H1 (cell line): ENCODE measurements around the gene PDK4. TPM values are rescaled to one million over a fixed set of nuclear protein-coding genes. Genes with fewer than 3 reads are reported as not detected.

Experiments
- CTCF ChIA-PET: fragments of 300-600 bp; sonication (Branson Sonifier 250); formaldehyde crosslinking; loops from one replicate; lab custom pipeline; 2021; ENCODE audit not compliant: partially characterized antibody; lab: Charles Lee
- POLR2A ChIA-PET: fragments of 300-600 bp; sonication (Branson Sonifier 250); formaldehyde crosslinking; loops from one replicate; lab custom pipeline; 2021; ENCODE audit warnings: inconsistent platforms; ENCODE audit not compliant: partially characterized antibody; lab: Charles Lee
- DNase-seq, 2 experiments: peaks; one replicate each; pipeline versions ENCODE4 v3.0.0 to v3.0.0-alpha.2; 2010 to 2022; ENCODE audit warnings: low spot score in 2 of 2, low read depth in 1 of 2, mixed read lengths in 1 of 2
- FAIRE-seq: peaks from 2 replicates; lab custom pipeline; 2011; peaks lifted over from hg19 to GRCh38; lab: Jason Lieb, UNC
- H2AFZ ChIP-seq: 2 replicates; pipeline ENCODE4 v1.8.1; 2012; ENCODE audit warnings: low read length, inconsistent platforms
- H2AK5ac ChIP-seq: 2 replicates; pipeline ENCODE4 v1.6.1; 2013; ENCODE audit warnings: low read depth, low read length
- H2BK120ac ChIP-seq: replicated peaks from 2 replicates; pipeline ENCODE3; 2013; ENCODE audit warnings: low read depth, low read length, inconsistent platforms
- H2BK12ac ChIP-seq: 2 replicates; pipeline ENCODE4 v1.6.1; 2013; ENCODE audit warnings: low read depth, low read length
- H2BK15ac ChIP-seq: 2 replicates; pipeline ENCODE4 v1.6.1; 2013; ENCODE audit warnings: low read length
- H2BK20ac ChIP-seq: 2 replicates; pipeline ENCODE4 v1.6.1; 2013; ENCODE audit warnings: low read length
- H2BK5ac ChIP-seq: 2 replicates; pipeline ENCODE4 v1.6.1; 2013; ENCODE audit warnings: low read depth, low read length
- H3K14ac ChIP-seq: 2 replicates; pipeline ENCODE4 v1.6.1; 2013; ENCODE audit warnings: inconsistent platforms; ENCODE audit not compliant: insufficient read length
- H3K18ac ChIP-seq: 2 replicates; pipeline ENCODE4 v1.6.1; 2013; ENCODE audit warnings: low read length; ENCODE audit errors: extremely low read depth
- H3K23ac ChIP-seq: 2 replicates; pipeline ENCODE4 v1.6.1; 2013; ENCODE audit warnings: inconsistent platforms; ENCODE audit not compliant: insufficient read length
- H3K23me2 ChIP-seq: 2 replicates; pipeline ENCODE4 v1.6.1; 2013; ENCODE audit warnings: low read depth, low read length
- H3K27ac ChIP-seq: 2 replicates; pipeline ENCODE4 v1.6.1; 2011; ENCODE audit warnings: low read depth, low read length, inconsistent platforms
- H3K27me3 ChIP-seq, 4 experiments: replicated peaks in 1 of 4; 1 replicate in 1 of 4; 2 replicates in 3 of 4; pipeline versions ENCODE4 v1.6.1 to v1.8.1; 2011 to 2013; ENCODE audit warnings: low read length in 3 of 4, mild to moderate bottlenecking in 3 of 4, inconsistent platforms in 2 of 4, mixed read lengths in 2 of 4, moderate library complexity in 1 of 4; ENCODE audit not compliant: control insufficient read depth in 3 of 4, insufficient read depth in 3 of 4; ENCODE audit errors: extremely low read depth in 1 of 4
- H3K36me3 ChIP-seq, 4 experiments: 2 replicates each; pipeline versions ENCODE4 v1.6.1 to v1.8.1; 2011 to 2013; ENCODE audit warnings: mild to moderate bottlenecking in 4 of 4, low read length in 3 of 4, moderate library complexity in 2 of 4, control low read depth in 1 of 4, inconsistent platforms in 1 of 4; ENCODE audit not compliant: insufficient read depth in 4 of 4, control insufficient read depth in 2 of 4
- H3K4ac ChIP-seq: replicated peaks from 2 replicates; pipeline ENCODE3; 2013; ENCODE audit warnings: low read length, low read depth, mixed read lengths, inconsistent platforms; ENCODE audit not compliant: insufficient read length
- H3K4me1 ChIP-seq, 4 experiments: replicated peaks in 1 of 4; 1 replicate in 1 of 4; 2 replicates in 3 of 4; pipeline versions ENCODE4 v1.6.1 to v1.8.1; 2011 to 2013; ENCODE audit warnings: low read length in 3 of 4, inconsistent platforms in 2 of 4, mixed read lengths in 1 of 4; ENCODE audit not compliant: insufficient read depth in 4 of 4, control insufficient read depth in 3 of 4
- H3K4me2 ChIP-seq, 2 experiments: 2 replicates each; pipeline versions ENCODE4 v1.6.1 to v1.8.1; 2011 to 2013; ENCODE audit warnings: low read depth in 2 of 2, low read length in 2 of 2, control low read depth in 1 of 2, inconsistent platforms in 1 of 2, mild to moderate bottlenecking in 1 of 2; ENCODE audit not compliant: insufficient read depth in 1 of 2
- H3K4me3 ChIP-seq, 4 experiments: fragments of 200-600, 300-600 bp in 1 of 4; sonication (generic), shearing (Covaris generic), sonication (Bioruptor Twin) in 1 of 4; 2 replicates each; pipeline versions ENCODE4 v1.5.1 to v1.8.1; 2011 to 2016; ENCODE audit warnings: low read length in 4 of 4, low read depth in 3 of 4, control low read depth in 2 of 4, inconsistent platforms in 2 of 4, mild to moderate bottlenecking in 2 of 4, mixed read lengths in 1 of 4, moderate library complexity in 1 of 4; ENCODE audit not compliant: insufficient read depth in 2 of 4; ENCODE audit errors: extremely low read depth in 1 of 4
- H3K56ac ChIP-seq: replicated peaks from 2 replicates; pipeline ENCODE3; 2013; ENCODE audit warnings: low read depth, mild to moderate bottlenecking, mixed read lengths, low read length, inconsistent platforms; ENCODE audit not compliant: insufficient read length
- H3K79me1 ChIP-seq: 2 replicates; pipeline ENCODE4 v1.6.1; 2013; ENCODE audit warnings: low read depth, low read length, control low read depth
- H3K79me2 ChIP-seq, 2 experiments: 2 replicates each; pipeline versions ENCODE4 v1.6.1 to v1.8.1; 2012 to 2013; ENCODE audit warnings: low read length in 2 of 2, mild to moderate bottlenecking in 2 of 2, inconsistent platforms in 1 of 2; ENCODE audit not compliant: insufficient read depth in 2 of 2, control insufficient read depth in 1 of 2
- H3K9ac ChIP-seq, 4 experiments: replicated peaks in 1 of 4; 1 replicate in 1 of 4; 2 replicates in 3 of 4; pipeline versions ENCODE4 v1.6.1 to v1.8.1; 2011 to 2013; ENCODE audit warnings: low read depth in 3 of 4, low read length in 3 of 4, control low read depth in 2 of 4, mild to moderate bottlenecking in 2 of 4, moderate library complexity in 2 of 4, inconsistent platforms in 1 of 4; ENCODE audit errors: extremely low read depth in 1 of 4
- H3K9me3 ChIP-seq, 2 experiments: 2 replicates each; pipeline versions ENCODE4 v1.6.1 to v1.8.1; 2012 to 2013; ENCODE audit warnings: mild to moderate bottlenecking in 2 of 2, moderate library complexity in 2 of 2, control low read depth in 1 of 2, inconsistent platforms in 1 of 2, low read depth in 1 of 2, low read length in 1 of 2, mixed read lengths in 1 of 2; ENCODE audit not compliant: insufficient read depth in 2 of 2
- H4K20me1 ChIP-seq, 2 experiments: replicated peaks in 1 of 2; 2 replicates each; pipeline versions ENCODE3 to v1.8.1; 2011 to 2013; ENCODE audit warnings: inconsistent platforms in 2 of 2, low read length in 2 of 2, mild to moderate bottlenecking in 1 of 2; ENCODE audit not compliant: insufficient read depth in 2 of 2, control insufficient read depth in 1 of 2
- H4K5ac ChIP-seq: 2 replicates; pipeline ENCODE4 v1.6.1; 2013; ENCODE audit warnings: low read length, low read depth, mixed read lengths, inconsistent platforms; ENCODE audit not compliant: insufficient read length
- H4K8ac ChIP-seq: 2 replicates; pipeline ENCODE4 v1.8.0; 2013; ENCODE audit warnings: mild to moderate bottlenecking, moderate library complexity, low read length, inconsistent platforms; ENCODE audit not compliant: insufficient read depth; ENCODE audit errors: extremely low read depth
- H4K91ac ChIP-seq: replicated peaks from 2 replicates; pipeline ENCODE3; 2013; ENCODE audit warnings: low read length, mixed read lengths, inconsistent platforms; ENCODE audit not compliant: insufficient read length
- CEBPB ChIP-seq: IDR thresholded peaks from 2 replicates; pipeline ENCODE4 v1.6.1; 2012; ENCODE audit warnings: low read depth, low read length
- FOSL1 ChIP-seq: IDR thresholded peaks from 2 replicates; pipeline ENCODE4 v1.6.1; 2011; ENCODE audit warnings: mild to moderate bottlenecking, low read depth, low read length, moderate library complexity; ENCODE audit not compliant: insufficient read depth
- HDAC2 ChIP-seq, 2 experiments: fragments of 300-600 bp in 1 of 2; sonication (generic) in 1 of 2; IDR thresholded peaks; 2 replicates each; pipeline ENCODE4 v1.6.1; 2011 to 2012; ENCODE audit warnings: low read depth in 2 of 2, low read length in 2 of 2, mild to moderate bottlenecking in 2 of 2, moderate library complexity in 2 of 2, borderline replicate concordance in 1 of 2, inconsistent platforms in 1 of 2
- SIRT6 ChIP-seq: IDR thresholded peaks from one replicate; pipeline ENCODE4 v1.7.1; 2012; ENCODE audit warnings: low read length, inconsistent platforms
- WGBS, 2 experiments: shearing (Covaris generic) in 1 of 2; methylation state at CpG; one replicate each; pipeline versions ENCODE4 v1.1.6 to v1.1.7; 2013 to 2015; ENCODE audit warnings: low lambda C conversion rate in 2 of 2, mixed read lengths in 2 of 2, inconsistent platforms in 1 of 2, low coverage in 1 of 2, missing lambda C conversion rate in 1 of 2; ENCODE audit not compliant: insufficient replicate concordance in 2 of 2, insufficient coverage in 1 of 2, insufficient read length in 1 of 2; ENCODE audit errors: extremely low coverage in 1 of 2, missing lambda C conversion rate in 1 of 2; 5-methylcytosine and 5-hydroxymethylcytosine counted together
- polyA plus RNA-seq, 7 experiments: library from polyadenylated mRNA; depleted of rRNA in 3 of 7; stranded (reverse) in 5 of 7; unstranded in 2 of 7; fragments of >200 nt in 5 of 7; fragments of 200-250 nt in 2 of 7; gene quantifications; 1 replicate in 5 of 7; 2 replicates in 1 of 7; 4 replicates in 1 of 7; pipeline versions ENCODE4 v1.2.1 to v1.2.3, GENCODE V29; 2011 to 2013; ENCODE audit warnings: missing spikeins in 2 of 7, mixed read lengths in 2 of 7
- total RNA-seq: library from RNA; stranded (reverse); fragmentation: NEBNext Ultra II Directional; extraction: Animal tissue kit (Norgen Biotek cat#: 25700); gene quantifications from 2 replicates; pipeline ENCODE4 v1.2.1, GENCODE V29; 2021
- TF ChIP-seq, protein P1 (sequence below): IDR thresholded peaks from 2 replicates; pipeline ENCODE4 v1.6.1; 2011; ENCODE audit warnings: low read depth, mild to moderate bottlenecking, low read length; ENCODE audit not compliant: insufficient read depth
- TF ChIP-seq, protein P2 (sequence below): IDR thresholded peaks from 2 replicates; pipeline ENCODE4 v1.6.1; 2011; ENCODE audit warnings: low read length, improper control_type of control experiment
- TF ChIP-seq, protein P3 (sequence below): IDR thresholded peaks from 2 replicates; pipeline ENCODE4 v1.6.1; 2012; ENCODE audit warnings: low read length, inconsistent platforms

PDK4 gene
- total and polyA plus RNA-seq, 2 of the 8 experiments (the other 6 are each of a cell fraction or from before 2014, with no cell fraction given): 0.26 TPM; not detected in 1

DNA sequence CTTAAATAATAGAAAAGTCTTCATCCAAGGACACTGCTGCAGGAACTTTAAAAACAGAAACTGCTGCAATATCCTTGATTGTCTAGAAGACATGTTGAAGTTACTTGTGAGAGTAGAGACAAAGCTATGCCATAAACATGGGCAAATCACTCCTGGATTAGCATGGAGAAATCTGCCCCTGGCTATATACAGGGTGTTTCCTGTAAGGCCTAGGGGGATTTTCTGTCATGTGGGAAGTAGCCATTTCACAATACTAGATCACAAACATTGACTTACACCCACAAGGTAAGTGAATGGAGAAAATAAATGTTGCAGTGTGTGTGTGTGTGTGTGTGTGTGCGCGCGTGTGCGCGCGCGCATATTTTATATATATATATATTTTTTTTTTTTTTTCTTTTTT is 35.2 kb upstream of the PDK4 start:
- no peaks in the 10 kb centered on the region for H3K9me3 ChIP-seq
- POLR2A ChIA-PET: interaction anchor here (0.6 to 1.3 kb wide), 2 partner anchors 9 to 73 kb away, joined by 3 read pairs; no protein-coding TSS in a partner anchor
- DNase-seq (no peak), FAIRE-seq (no peak)
- H2BK20ac ChIP-seq: no peak overlapping the region
- no peak overlapping the region for H2AFZ ChIP-seq
- H3K4ac ChIP-seq: no peak overlapping the region
- H3K14ac ChIP-seq: no peak overlapping the region
- H2BK120ac ChIP-seq: no peak overlapping the region
- no peak overlapping the region for H3K18ac ChIP-seq
- no peaks in the 10 kb centered on the region for H3K36me3 ChIP-seq
- no peak overlapping the region for H3K4me2 ChIP-seq
- no peak overlapping the region for H4K5ac ChIP-seq
- no peaks in the 10 kb centered on the region for H3K79me2 ChIP-seq
- H3K27me3 ChIP-seq: no peaks in the 10 kb centered on the region
- H3K23me2 ChIP-seq: no peaks in the 10 kb centered on the region; the same call in 1 of the 2 replicates
- TF ChIP-seq SIRT6 (no peak), FOSL1 (no peak), CEBPB (no peak), HDAC2 (IDR thresholded peaks at IDR 0.05; ENCODE audit: borderline replicate concordance in 1 of 2, low read depth in 2 of 2, low read length in 2 of 2) (no peak)
- TF ChIP-seq, protein P1, sequence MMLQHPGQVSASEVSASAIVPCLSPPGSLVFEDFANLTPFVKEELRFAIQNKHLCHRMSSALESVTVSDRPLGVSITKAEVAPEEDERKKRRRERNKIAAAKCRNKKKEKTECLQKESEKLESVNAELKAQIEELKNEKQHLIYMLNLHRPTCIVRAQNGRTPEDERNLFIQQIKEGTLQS: no peak
- TF ChIP-seq, protein P2, sequence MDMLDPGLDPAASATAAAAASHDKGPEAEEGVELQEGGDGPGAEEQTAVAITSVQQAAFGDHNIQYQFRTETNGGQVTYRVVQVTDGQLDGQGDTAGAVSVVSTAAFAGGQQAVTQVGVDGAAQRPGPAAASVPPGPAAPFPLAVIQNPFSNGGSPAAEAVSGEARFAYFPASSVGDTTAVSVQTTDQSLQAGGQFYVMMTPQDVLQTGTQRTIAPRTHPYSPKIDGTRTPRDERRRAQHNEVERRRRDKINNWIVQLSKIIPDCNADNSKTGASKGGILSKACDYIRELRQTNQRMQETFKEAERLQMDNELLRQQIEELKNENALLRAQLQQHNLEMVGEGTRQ: no peak
- TF ChIP-seq, protein P3, sequence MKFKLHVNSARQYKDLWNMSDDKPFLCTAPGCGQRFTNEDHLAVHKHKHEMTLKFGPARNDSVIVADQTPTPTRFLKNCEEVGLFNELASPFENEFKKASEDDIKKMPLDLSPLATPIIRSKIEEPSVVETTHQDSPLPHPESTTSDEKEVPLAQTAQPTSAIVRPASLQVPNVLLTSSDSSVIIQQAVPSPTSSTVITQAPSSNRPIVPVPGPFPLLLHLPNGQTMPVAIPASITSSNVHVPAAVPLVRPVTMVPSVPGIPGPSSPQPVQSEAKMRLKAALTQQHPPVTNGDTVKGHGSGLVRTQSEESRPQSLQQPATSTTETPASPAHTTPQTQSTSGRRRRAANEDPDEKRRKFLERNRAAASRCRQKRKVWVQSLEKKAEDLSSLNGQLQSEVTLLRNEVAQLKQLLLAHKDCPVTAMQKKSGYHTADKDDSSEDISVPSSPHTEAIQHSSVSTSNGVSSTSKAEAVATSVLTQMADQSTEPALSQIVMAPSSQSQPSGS: no peak
- no peak overlapping the region for H3K4me3 ChIP-seq
- WGBS, 2 experiments: 95% methylated on average over 7 of the region's 7 CpGs; no CpG with 5 or more reads in 1 of the 2 experiments
- no peak overlapping the region for H3K56ac ChIP-seq
- H2BK15ac ChIP-seq: no peak overlapping the region
- H2BK12ac ChIP-seq: no peak overlapping the region
- H3K9ac ChIP-seq: no peak overlapping the region
- no peak overlapping the region for H4K8ac ChIP-seq
- no peak overlapping the region for H2BK5ac ChIP-seq
- H3K23ac ChIP-seq: no peak overlapping the region
- H3K4me1 ChIP-seq: peaks cover 0 to under 1% (median 0%) of the 10 kb centered on the region in 4 experiments; a peak in 1 of 7 replicates
- no peak overlapping the region for H3K27ac ChIP-seq
- no peak overlapping the region for H4K91ac ChIP-seq
- H2AK5ac ChIP-seq: no peak overlapping the region
- CTCF ChIA-PET: no interaction called here
- H3K79me1 ChIP-seq: no peaks in the 10 kb centered on the region
- H4K20me1 ChIP-seq: no peaks in the 10 kb centered on the region
